Hippocampal formation (tissue), 2 donors: ENCODE results near the gene NPIPA7.
"Not testable (repeated sequence)": the region's sequence is repeated elsewhere in the genome, so short reads cannot be mapped to it uniquely, and the experiment has no call there.

Experiments
- DNase-seq, 2 donors: peaks; one replicate each; lab custom pipeline; 2025; lab: John Stamatoyannopoulos, UW

Gene NPIPA7

DNA sequence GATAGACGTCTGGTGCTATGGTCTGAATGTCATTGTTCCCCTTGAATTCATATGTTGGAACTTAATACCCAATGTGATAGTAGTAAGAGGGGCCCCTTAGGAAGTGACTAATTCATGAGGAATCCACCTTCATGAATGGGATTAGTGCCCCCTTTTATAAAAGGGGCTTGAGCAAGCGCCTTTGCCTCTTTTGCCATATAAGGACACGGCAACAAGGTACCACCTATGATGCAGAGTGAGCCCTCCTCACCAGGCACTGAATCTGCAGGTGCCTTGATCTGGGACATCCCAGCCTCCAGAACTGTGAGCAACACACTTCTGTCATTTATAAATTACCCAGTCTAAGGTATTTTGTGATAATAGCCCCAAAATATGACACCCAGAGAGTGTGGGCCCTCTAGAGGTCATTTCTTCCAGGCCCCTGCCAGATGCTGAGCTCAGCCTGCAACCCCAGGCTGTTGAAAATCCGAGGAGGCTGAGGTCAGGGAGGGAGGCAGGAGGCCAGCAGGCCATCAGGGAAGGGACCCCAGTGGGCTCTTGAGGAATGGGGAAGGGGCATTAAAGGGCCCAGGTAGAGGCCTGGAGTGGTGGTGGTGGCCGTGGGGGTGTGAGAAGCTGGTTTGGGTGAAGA is 39.1 kb downstream of the NPIPA7 start:
- DNase-seq: not testable (repeated sequence)

DNA sequence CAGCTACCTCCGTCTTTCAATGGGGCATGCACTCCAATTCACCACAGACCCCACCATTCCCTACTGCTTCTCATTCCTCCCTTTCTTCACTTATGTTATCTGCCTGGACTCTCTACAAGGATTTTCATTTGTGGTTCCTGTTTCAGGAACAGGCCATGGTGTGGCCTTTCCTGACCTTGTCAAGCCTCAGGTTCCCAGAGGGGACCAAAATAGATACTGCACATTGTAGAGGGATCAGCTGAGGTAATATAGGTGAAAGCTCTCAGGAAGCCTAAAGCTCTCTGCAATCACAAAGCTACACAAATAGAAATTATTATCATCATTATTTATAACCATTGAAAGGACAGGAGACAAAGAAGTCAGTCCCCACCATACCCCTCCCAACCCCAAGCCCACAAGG is 41.6 kb downstream of the NPIPA7 start:
- not testable (repeated sequence) for DNase-seq

DNA sequence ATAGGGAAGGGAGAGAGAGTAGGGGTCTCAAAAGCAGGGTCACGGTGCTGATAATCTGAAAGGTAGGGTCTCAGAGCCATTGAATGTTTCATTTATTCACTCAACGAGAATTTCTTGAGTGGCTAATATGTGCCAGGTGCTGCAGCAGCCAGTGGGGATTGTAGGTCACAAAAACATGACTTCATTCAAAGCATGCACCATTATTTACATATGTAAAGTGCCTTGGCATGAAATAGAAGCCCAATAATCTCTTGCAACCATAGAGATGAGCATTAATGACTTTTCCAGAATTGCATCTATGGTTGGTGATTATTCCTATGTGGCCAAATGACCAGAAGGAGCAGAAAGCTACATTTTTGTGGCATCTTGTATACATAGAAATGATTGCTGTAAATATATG is 46.2 kb downstream of the NPIPA7 start:
- DNase-seq: not testable (repeated sequence)

DNA sequence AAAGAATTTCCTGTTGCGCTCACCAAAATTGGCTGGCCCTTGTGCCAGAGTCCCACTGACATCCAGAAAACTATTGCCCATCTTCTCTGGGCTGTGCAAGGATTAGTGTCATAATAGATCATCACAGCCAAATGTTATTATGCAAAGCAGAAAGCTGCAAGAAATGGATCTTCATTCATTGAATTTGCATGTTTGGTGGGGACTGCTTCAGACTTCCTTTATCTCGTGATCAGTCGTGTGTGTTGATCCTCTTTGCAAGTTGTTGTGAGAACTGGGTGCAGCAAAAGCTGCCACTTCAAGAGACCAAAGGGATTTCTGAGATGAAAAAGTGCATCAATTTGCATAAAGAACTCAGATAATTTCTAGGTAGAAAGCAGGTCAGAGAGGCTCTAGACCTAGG is 52.2 kb downstream of the NPIPA7 start:
- not testable (repeated sequence) for DNase-seq

DNA sequence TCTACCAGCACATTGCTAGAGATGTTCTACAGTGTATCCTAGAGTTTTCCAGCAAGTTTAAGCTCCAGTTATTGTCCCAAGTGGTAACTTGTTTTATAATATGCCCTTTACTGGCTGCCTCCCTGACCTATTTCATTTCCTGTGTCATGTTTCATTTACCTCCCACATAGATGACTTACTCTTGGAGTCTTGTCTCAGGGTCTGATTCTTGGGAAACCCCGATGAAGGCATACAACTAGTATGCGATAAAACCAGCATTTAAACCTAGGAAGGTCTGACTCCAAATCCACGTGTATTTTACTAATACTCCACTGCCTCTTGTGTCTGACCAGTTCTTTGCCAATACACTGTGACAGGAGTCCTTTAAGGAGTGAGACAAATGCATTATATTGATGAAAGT is 55.8 kb downstream of the NPIPA7 start:
- DNase-seq: not testable (repeated sequence)

DNA sequence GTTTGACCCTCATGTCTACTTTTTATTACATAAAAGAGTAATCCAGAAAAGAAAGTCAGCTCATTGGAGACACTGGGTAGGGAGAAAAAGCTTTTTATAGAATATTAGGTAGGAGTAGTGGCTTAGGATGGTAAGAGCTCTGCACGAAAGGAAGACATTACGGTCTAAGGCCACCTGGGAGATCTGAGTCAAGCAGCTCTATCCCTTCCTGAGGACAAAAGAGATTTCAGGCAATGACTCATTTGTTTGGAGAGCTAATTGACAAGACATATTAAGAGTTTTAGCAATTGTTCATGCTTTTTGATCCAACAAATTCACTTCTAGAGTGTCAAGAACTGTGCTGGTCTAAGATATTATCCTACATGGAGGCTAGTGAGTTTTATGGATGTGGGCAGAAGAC is 62.5 kb downstream of the NPIPA7 start:
- DNase-seq: not testable (repeated sequence)
